GM19395 (cell line): Measurements from ENCODE around the gene RNF220.

Source experiments
- ATAC-seq: cut with Tn5 transposase; IDR thresholded peaks from one replicate; pipeline ENCODE4 v1.9.1; 2021; ENCODE audit warnings: mild to moderate bottlenecking, moderate library complexity; ENCODE audit not compliant: unreplicated experiment

The RNF220 gene

DNA sequence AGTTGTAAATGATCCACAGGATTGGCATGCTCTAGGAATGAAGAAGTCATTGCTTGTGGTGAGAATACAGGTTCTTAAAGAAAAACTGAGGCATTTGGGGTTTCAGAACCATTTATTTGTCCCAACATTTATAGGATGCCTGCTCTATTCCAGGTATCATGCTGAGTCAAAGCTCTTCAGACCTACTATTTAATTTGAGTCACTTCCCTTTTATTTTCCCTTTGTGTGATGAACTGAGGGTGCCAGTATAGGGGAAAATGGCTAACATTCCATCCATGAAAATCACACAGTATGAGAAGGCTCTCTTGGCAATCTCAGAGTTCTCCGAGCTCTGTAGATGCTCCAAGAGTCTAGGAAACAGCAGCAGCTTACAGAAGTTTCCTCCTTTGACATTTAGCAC lies 110.4 kb downstream of the RNF220 start:
- no peak for ATAC-seq

DNA sequence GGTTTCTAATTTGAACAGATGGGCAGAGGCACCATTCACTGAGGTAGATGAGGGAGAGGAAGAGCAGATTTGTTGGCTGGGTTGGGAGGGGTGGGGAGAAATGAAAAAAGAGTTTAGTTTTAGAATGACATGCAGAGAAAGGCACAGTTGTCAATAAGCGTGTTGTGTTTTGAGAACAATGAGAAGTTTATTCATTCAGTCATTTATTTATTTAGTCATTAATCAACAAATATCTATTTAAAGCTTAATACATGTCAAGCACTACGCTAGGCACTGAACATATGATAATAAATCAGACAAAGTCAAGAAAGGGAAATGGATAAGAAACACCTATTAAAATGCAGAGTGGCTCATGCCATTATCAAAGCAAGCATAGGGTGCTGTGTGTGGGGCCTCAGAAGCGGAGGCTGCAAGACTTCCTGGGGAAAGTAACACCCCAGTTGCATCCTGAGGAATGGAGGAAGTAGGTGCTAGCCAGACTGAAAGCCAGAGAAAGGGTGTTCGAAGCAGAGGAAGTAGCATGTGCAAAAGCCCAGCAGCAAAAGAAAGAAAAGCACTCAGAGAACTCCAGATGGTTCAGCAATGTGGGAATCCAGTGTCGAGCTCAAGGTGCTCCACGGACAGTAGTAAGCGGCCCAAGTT lies 114.1 kb downstream of the RNF220 start:
- no peak for ATAC-seq

DNA sequence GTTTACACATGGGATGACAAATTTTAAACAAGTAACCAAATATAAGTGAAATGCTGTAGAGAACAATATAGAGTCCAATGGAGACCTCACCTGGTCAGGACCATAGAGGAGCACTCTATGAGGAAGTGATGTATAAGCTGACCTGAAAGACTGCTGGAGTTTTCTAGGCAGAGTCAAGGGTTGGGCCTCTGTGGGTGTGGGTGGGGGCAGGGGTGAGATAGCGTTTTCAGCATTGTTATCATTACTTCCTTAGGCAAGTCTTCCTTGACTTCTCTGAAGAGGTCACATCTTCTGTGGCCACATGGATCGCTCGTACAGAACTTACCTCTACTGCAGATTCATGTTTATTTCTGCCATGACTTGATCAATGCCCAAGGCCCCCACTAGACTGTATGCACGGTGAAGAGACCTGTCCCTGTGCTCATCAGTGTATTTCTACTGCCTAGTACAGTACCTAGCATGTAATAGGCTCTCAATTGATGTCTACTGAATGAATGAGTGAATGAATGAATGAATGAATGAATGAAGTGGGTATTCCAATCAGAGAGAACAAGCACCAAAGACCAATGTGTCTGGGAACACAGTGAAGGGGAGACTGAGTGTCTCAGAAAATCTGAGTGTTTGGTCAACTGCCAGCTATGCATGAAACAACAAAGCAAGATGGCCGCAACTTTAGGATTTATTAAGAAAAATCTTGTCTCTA lies 116.5 kb downstream of the RNF220 start:
- no peak for ATAC-seq

DNA sequence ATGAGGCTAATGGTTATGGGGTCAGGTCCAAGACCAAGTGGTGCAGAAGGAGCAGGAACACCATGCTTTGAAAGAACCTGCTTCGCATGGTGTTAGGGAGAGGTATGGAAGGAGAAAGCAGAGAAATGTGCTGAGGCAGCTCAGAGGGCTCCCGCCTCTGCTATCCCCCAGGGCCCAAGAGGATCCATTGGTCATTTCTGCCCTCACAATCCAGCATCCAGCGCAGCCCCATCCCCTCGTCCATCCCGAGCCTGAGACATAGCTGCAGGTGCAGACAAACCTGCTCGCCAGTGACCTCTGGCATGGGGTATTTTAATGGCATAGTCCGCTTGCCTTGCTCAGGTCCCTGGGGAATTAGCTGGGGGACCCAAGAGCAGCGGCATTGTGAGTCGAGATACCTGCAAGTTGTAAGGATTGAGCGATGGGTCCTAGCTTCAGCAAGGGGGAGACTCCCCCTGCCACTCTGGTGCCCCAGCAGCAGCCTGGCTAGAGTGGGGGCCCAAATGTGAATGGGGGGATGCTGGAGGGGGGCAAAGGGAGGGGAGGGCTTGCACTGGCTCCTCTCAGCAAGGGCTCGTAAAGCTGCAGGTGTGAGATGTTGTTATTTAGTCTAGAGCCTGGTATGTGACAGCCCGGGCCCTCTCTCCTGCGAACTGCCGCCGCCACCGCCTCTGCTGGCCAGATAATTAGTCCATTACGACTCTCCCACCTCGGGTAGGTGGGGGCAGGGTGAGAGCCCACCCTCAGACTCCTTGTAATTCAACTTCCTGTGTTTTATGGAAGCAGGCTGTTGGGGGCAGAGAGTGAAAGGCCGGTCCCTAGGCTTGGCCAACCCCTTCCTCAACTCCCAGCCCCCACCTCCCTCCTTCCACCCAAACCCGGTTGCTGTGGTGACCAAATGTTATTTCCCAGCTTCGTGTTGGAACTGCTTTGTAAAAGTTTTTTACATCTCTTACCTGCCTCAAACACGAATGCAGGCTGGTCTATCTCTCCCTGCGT lies 118.8 kb downstream of the RNF220 start:
- ATAC-seq, result no peak

DNA sequence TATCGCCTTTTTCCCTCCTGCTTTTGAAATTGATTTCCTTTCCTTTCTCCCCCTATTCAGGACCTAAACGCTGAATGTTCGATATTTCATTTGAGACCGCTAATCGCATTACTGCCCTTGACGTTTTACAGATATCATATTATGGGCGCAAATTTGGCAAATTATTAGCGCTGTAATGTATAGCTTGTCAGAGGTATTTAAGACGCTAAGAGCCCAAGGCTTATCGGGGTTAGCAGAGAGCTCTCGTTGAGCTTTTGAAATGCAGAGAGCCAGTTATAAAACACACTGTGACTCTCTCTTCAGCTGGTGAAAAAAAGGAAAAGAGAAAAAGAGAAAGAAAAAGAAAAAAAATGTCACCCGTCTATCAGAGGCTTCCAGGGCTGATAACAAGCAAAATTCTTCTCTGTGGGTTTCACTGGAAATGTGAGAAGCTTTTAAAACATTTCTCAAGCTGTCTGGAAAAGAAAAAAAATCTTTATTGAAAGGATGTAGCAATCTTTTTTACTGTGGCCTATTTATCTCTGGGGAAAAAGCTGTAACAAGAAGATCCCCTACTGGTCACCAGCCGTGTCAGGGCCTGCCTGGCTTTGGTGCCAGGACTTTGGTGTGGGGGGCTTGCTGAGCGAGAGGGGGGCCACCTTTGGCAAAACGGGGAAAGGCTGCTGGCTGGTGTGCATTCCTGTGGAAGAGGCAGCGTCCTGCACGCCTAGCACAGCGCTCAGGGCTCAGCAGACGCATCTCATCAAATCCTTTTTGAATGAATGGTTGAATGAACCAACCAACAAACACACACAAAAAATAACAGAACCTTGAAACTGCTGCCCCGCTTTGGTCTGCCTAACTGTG lies 119.8 kb downstream of the RNF220 start:
- no peak for ATAC-seq

DNA sequence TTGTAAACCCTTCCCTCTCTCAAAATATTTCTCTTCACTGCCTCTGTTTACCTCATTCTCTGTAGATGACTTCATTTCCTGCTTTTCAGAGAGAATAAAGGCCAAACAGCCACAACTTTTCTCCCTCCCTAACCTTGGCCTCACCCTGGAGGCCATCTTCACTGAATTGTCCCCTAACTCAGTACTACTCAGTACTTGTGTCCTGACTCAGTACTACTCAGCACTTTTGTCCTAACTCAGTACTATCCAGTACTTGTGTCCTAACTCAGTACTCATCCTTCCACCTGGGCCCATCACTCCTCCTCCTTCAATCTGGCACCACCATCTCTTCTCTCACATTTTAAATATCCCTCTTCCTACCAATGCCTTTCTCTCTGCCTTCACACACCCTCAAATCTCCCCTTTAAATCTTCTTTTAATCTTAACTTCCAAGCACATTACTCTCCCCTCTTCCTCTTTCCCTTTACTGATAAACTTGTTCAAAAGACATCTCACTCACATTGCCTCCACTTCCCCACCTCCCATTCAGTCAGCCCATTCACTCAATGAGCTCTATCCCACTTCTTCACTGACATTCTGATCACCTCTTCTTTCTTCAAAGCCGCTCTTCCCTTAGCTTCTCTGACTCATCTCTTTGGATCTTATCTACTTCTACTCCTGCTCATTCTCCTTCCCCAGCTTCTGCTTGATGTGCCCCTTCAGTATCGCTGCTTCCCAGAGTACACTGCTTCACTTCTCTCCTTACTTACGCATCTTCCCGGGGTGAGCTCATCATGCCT lies 121.4 kb downstream of the RNF220 start:
- no peak for ATAC-seq

DNA sequence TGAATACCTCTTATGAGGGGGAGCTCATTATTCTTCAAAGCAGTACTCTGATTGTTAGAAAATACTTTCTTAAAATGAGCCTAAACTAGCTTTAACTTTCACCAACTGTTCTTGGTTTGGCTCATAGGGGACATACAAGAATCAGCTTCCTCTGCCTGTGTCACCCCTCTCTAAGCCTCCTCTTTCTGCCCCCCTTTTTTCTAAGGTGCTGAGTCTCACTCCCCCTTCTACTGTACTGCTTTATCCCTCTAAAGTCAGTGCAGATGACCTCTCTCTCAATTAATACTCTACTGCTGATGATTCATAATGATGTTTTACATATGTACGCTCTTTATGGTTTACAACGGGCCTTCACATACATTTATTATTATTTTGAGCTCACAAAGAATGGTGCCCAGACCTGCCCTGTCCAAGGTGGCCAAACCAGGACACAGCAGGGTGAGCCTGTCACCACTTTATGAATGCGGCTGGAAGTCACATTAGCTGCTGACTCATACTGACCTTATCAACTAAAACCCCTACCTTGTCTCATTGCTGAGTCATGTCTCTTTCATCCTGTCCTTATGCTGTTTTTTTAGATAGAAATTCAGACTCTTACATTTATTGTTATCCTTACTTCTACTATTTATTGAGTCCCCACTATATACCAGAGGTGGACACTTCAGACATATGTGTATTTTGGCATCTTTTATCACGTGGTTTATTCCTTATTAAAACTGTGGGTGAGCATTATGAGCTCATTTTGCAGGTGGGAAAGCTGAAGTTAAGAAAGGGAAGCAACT lies 126.9 kb downstream of the RNF220 start:
- ATAC-seq, result no peak

DNA sequence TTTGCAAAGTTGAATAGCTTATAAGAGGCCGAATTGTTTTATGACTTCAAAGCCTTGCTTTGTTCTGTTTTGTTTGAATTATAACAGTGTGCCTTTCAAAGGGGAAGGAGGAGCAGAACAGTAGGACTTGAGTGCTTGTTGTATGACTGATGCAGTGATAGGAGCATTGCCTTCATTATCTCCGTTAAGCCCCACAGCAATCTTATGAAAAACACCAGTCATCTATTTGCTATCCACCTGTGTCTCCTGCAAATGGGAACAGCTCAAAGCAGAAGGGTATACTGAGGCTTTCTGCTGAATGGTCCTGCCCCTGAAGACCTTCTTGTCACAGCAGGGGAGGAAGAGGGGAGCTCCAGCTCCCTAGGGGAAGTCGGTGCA lies 127.5 kb downstream of the RNF220 start:
- ATAC-seq, result no peak

DNA sequence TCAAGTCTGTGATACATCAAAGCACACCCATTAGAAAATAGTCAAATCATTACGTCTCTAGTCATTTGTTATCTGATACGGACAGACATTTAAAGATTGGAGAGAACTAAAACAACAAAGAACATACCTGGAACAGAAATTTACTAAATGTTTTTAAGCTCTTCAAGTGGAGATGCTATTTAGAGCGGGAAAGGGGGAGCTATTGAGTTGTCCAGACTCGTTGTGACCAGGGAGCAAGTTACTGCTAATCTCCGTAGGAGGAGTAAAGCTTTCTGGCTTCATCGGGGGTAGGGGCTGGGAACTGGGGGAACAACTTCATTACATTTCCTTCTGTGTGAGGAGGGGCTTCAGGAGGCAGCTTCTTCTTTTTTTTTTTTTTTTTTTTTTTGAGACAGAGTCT lies 129.7 kb downstream of the RNF220 start:
- no peak for ATAC-seq

DNA sequence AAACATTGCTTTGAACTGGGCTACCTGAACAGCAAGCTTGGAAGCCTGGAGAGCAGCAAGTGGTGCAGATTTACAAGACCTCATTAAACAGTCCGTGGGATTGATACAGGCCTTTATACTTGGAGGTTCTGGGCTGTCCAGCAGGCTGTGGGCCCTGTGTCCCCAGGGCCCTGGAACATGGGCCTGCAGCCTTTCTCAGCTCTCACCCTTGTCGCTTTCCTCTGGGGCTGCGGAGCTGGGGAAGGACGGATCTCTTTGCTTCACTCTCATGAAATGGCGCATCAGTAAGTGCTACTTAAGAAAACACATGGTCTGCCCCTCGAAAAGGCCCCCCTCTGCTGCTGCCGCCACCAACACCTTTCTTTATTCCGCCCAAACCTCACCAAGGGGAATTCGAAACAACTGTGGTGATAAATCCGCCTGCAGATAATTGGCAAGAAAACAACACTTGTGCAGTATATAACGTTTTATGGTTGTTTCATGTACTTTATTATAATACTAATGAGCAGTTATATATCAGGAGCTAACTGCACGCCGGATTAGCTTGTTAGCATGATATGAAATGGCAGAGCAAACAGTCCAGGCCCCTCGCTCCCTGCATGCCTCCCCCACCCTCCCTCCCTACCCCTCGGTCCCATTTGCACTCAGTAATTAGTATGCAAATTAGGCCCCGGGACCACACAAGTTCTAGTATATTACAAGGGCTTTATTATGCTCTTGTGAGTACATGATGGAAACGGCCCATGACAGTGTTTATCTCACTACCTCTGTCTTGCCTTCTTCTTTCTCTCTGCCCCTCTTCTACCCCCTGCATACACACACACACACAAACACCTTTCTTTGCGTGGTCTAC lies 131.5 kb downstream of the RNF220 start:
- ATAC-seq, result no peak

DNA sequence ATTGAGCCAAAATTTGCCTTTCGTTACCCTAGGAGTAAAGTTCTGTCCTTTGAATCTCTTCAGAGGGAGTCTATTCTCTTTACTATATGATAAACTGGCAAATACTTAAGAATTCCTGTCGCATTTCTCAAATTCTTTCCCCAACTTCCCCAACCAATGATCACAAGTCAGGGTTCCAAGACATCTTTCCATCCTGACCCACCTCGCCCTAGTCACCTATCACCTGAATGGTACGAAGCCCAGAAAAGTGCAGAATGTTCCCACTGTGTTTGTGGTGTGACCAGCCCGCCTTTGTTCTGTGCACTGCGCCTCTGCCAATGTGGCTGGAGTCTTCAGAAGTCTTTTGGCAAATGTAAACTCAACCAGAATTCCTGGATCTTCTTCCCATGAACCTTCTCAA lies 132.5 kb downstream of the RNF220 start:
- ATAC-seq, result no peak

DNA sequence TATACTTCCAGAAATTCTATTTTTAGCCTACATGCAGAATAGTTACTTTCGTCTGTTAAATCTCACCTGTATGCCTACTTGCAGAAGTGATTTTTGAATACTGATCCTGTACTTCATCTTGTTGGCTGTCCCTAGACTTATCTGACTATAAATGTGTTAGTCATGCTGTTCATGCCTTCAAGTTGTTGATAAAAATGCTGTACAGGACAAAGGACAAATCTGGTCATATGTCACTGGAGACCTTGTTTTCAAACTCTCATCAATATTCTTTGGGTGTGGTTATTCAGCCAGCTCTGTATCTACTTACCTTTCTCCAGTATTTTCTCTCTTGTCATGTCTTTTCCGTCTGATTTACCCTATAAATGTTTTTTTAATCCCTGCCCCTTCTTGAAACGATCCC lies 132.9 kb downstream of the RNF220 start:
- no peak for ATAC-seq

DNA sequence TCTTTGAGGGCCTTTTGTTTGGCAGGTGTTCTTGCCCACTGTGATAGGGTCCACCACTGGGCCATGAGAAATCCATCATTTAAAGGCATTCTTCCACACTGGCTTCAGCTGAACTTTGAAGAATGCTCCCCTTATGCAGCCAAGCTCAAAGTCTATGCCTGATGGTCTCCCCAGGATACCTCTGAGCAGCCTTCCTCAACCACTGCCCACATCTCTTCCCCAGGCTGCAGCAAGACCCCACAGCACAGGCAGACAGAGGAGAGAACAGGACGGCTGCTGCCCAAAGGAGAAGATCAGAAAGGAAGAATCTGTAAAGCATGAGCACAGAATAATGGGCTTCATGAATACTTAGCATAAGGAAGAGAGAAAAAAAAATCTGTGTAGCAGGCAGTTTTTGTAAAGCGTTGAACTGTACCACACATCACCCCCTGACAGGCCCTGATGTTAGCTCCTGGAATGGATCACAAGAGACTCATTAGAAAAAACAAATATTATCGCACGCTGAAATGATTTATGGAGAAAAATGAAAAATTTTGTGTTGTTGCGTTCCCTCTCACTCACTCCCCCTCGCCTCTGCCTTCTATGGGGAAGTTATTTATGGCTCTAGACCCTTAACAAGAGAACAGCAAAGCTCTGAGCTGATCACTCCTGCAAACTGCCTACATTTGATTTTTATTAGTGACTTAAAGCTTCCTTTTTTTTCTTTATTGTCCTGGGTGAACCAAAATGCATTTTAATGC lies 135.1 kb downstream of the RNF220 start:
- ATAC-seq, result no peak

DNA sequence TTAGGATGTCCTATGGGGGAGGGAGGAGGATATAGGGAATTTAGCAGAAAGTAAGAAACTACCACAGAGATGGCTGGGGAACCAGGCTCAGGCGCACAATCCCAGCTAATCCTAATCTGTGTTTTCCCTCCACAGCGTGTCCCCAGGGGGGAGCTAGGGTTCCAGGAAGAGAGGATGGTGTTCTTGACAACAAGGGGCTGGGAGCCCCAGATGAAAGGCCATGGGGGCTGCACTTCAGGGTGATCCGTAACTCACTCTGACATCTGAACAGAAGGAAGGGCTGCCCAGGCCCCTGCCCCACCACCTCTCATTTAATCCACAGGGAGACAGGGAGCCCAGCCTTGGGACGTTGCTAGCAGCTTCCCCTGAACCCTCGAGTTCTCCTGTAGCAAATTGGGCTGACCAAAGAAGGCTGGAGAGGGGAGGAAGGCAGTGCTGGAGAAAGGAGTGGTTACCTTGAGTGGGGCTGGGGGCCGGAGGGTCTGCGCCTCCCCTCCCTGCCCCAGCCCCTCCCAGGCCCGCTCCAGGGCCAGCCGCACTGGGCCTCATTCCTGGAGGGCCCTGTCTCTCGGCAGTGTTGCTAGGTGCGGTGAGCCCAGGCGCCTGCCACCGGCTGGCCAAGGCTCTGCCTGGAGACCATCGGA lies 137.5 kb downstream of the RNF220 start:
- no peak for ATAC-seq

DNA sequence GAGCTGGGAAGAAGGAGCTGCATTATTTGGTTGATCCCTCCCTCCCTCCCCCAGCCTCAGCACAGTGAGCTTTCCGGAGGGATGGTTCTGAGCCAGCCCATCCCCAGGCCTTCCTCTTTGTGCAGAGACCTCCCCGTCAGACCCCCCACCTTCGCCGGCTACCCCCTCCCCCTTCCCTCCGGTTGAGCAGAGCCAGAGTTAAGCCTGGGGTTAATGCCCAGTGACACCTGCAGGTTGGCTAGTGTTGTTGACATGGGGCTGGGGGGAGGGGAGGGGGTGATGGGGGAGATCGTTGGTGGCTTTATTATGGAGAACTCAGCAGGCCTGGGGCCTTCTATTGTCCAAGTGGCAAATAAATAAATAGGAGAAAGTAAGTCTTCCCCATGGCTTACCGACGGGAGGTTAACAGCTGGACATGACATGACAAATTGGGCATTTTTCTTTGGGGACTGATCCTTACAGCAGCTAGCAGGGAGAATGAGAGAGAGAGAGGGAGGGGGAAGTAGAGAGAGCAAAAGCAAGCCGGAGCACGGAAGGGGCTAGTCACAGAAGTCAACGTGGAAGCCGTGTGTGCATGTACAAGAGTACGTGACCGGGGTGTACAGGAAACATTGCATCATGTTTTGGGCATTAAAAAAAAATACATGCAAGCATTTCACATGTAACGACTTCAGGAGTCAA lies 138.1 kb downstream of the RNF220 start:
- no peak for ATAC-seq

DNA sequence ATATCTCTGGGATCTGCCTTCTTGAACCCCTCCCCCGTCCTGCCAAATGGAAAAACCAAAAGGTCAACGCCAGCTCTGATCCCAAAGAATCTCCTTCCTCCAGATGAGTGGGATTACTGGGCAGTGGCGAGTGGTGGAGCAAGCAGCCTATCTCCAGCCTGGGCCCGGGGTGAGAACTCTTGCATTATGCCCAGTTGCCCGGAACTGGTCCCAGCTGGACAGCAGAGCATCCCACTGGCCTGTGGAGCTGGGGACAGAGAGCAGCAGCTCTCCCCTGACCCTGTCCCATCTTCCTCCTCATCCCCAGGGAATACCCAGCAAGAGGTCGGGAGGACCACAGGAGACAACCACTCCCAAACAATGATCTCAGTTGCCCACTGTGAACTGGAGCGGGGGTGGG lies 138.7 kb downstream of the RNF220 start:
- ATAC-seq, result no peak

DNA sequence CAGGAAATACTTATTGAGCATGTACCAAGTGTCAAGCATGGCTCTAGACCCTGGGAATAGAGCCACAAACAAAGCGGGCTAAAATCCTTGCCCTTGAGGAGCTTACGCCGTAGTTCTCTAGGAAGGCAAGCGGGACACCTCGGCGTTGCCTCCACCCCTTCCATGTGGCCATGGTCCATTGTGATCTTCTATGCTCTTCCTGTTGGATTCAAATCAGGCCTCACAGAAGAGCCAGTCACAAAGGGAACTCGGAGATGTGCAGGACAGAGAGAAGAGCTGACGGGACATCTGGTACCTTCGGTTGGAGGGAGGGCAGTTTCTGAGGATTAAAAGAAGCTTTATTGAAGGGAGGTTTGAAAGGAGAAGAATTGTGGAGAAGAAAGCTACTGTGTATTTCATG lies 139.9 kb downstream of the RNF220 start:
- ATAC-seq, result no peak
